Uterus (tissue), 4 donors: ENCODE data around the gene PLXNC1. TPM values are rescaled to one million over a fixed set of nuclear protein-coding genes. Genes with fewer than 3 reads are reported as not detected.

Experiments
- DNase-seq, 2 donors: peaks; one replicate each; pipeline ENCODE4 v3.0.0-alpha.2; 2019 to 2020
- H3K27ac ChIP-seq, 2 donors: fragments of 200-600 bp; sonication (generic); 1 replicate in 1 of 2; 2 replicates in 1 of 2; pipeline ENCODE4 v1.5.1; 2016 to 2018
- H3K27me3 ChIP-seq, 2 donors: fragments of 200-600 bp; sonication (generic); one replicate each; pipeline ENCODE4 v1.5.1; 2018 to 2019; ENCODE audit warnings: control low read depth in 1 of 2
- H3K36me3 ChIP-seq, 2 donors: fragments of 200-600 bp; sonication (generic); one replicate each; pipeline ENCODE4 v1.5.1; 2019; ENCODE audit warnings: control low read depth in 1 of 2
- H3K4me1 ChIP-seq, 2 donors: fragments of 200-600 bp; sonication (generic); one replicate each; pipeline ENCODE4 v1.5.1; 2018 to 2019; ENCODE audit warnings: control low read depth in 1 of 2
- H3K4me3 ChIP-seq, 2 donors: fragments of 200-600 bp; sonication (generic); 1 replicate in 1 of 2; 2 replicates in 1 of 2; pipeline ENCODE4 v1.5.1; 2018 to 2019; ENCODE audit warnings: mild to moderate bottlenecking in 1 of 2
- H3K9me3 ChIP-seq, 2 donors: fragments of 200-600 bp; sonication (generic); one replicate each; pipeline ENCODE4 v1.5.1; 2019; ENCODE audit warnings: control low read depth in 1 of 2
- CTCF ChIP-seq, 4 experiments: fragments of 200-600 bp in 2 of 4; fragments of 450-650 bp in 2 of 4; sonication (generic) in 2 of 4; IDR thresholded peaks; one replicate each; pipeline ENCODE4 v1.5.1; 2016 to 2019; ENCODE audit warnings: antibody characterized with exemption in 4 of 4, mild to moderate bottlenecking in 2 of 4, moderate library complexity in 1 of 4
- POLR2A ChIP-seq, 2 donors: fragments of 450-650 bp; IDR thresholded peaks; one replicate each; pipeline ENCODE4 v1.6.1; 2016; ENCODE audit warnings: antibody characterized with exemption in 2 of 2, mild to moderate bottlenecking in 1 of 2, moderate library complexity in 1 of 2
- intact Hi-C: fragments of 100-400 bp; cut with DNase I; formaldehyde crosslinking; loops from one replicate; pipeline ENCODE4 v1.15.1; 2023; ENCODE audit warnings: low total_unique reads
- total RNA-seq, 4 donors: library from RNA; depleted of rRNA in 3 of 4; stranded (reverse); fragments of >200 nt in 3 of 4; gene quantifications; one replicate each; pipeline versions ENCODE4 v1.1.0 to v1.2.4, GENCODE V29; 2014 to 2023
- donor health status: DM: yes; HTN: yes; CAD: no.

The PLXNC1 gene
- total RNA-seq, 4 donors from 2014 or later, result 11.6 to 23.8 (median 16.3) TPM

DNA sequence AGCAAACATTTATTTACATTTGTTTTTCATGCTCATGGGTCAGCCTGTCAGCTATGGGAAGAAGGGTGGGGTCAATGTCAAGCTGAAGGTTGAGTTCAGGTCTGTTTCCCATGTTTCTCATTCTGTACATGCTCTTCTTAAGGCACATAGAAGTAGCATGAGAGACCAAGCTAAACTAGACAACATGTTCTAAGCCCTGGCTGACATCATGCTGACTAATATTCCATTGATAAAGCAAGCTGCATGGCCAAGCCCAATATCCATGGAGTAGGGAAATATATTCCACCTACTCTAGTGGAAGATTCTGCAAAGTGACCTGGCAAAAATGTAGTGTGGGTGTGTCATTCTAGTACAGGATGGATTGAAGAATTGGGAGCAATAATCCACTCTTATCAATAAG, 44.1 kb downstream of the PLXNC1 start:
- no peak overlapping the region for H3K4me3 ChIP-seq
- intact Hi-C loops, result no loop called here
- H3K36me3 ChIP-seq, result no peaks in the 10 kb centered on the region
- H3K9me3 ChIP-seq, result no peaks in the 10 kb centered on the region
- DNase-seq, result no peak
- TF ChIP-seq POLR2A (IDR thresholded peaks at IDR 0.05) (no peak), CTCF (IDR thresholded peaks at IDR 0.05) (no peak)
- H3K27ac ChIP-seq, result no peak overlapping the region
- H3K27me3 ChIP-seq, result no peaks in the 10 kb centered on the region
- H3K4me1 ChIP-seq, result no peaks in the 10 kb centered on the region

- no peak overlapping the region for H3K27ac ChIP-seq
- no peaks in the 10 kb centered on the region for H3K4me1 ChIP-seq
- H3K9me3 ChIP-seq, result no peaks in the 10 kb centered on the region
- DNase-seq, result no peak
- no peaks in the 10 kb centered on the region for H3K36me3 ChIP-seq
- no peak for TF ChIP-seq CTCF (IDR thresholded peaks at IDR 0.05)
- no peak for TF ChIP-seq POLR2A (IDR thresholded peaks at IDR 0.05)
- H3K27me3 ChIP-seq, result no peaks in the 10 kb centered on the region
- no peak overlapping the region for H3K4me3 ChIP-seq
- intact Hi-C loops, result no loop called here
Measured at GRCh38 chr12:94193168-94193567, 44.8 kb downstream of the PLXNC1 start.

DNA sequence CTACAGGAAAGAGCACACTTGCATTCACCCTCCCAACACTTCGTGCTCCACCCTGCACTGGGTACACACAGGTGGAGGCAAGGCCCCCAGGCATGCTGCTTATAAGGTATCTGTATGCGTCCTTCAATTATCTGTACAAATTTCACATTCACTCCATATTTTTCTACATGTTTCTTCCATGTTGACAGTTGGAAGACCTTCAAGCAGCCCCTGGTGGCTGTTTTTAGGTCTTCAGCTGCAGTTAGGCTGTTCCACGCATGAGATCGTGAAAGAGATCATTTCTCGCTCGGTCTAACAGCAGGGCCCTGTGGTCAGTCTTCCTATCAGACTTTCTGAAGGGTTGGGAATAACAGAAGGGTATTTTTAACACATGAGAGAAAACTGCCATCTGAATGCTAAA, 47.1 kb downstream of the PLXNC1 start:
- no peak overlapping the region for H3K4me3 ChIP-seq
- TF ChIP-seq CTCF (IDR thresholded peaks at IDR 0.05), result no peak
- no peak for TF ChIP-seq POLR2A (IDR thresholded peaks at IDR 0.05)
- H3K27ac ChIP-seq, result no peak overlapping the region
- H3K9me3 ChIP-seq, result no peaks in the 10 kb centered on the region
- DNase-seq, result no peak
- no peaks in the 10 kb centered on the region for H3K27me3 ChIP-seq
- intact Hi-C loops, result no loop called here
- H3K4me1 ChIP-seq, result no peaks in the 10 kb centered on the region
- no peaks in the 10 kb centered on the region for H3K36me3 ChIP-seq

- H3K27me3 ChIP-seq, result no peaks in the 10 kb centered on the region
- no peak for DNase-seq
- no peaks in the 10 kb centered on the region for H3K9me3 ChIP-seq
- intact Hi-C loops, result no loop called here
- no peak overlapping the region for H3K27ac ChIP-seq
- TF ChIP-seq CTCF (IDR thresholded peaks at IDR 0.05), result no peak
- no peak for TF ChIP-seq POLR2A (IDR thresholded peaks at IDR 0.05)
- no peaks in the 10 kb centered on the region for H3K4me1 ChIP-seq
- no peaks in the 10 kb centered on the region for H3K36me3 ChIP-seq
- no peak overlapping the region for H3K4me3 ChIP-seq
Measured at GRCh38 chr12:94198469-94198868, 50.1 kb downstream of the PLXNC1 start.

DNA sequence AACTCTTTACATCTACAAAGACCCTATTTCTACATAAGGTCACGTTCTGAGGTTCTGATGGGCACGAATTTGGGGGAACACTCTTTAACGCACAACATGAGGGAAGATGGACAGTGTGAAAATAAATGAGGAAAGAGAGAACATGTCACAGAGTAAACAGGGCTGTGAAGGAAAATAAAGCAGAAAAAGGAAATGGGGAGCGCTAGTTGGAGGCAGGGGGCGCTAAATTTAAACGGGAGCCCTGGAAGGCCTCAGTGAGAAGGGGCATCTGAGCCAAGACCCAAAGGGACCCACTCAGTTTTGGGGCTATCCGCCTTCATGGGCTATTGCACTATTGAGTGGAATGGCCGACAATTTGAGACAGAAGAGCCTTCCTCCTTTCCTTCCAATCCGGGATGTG, 50.5 kb downstream of the PLXNC1 start:
- no peak overlapping the region for H3K4me3 ChIP-seq
- H3K4me1 ChIP-seq, result no peaks in the 10 kb centered on the region
- H3K36me3 ChIP-seq, result no peaks in the 10 kb centered on the region
- no peak for TF ChIP-seq POLR2A (IDR thresholded peaks at IDR 0.05)
- no peak for TF ChIP-seq CTCF (IDR thresholded peaks at IDR 0.05)
- no peak overlapping the region for H3K27ac ChIP-seq
- H3K27me3 ChIP-seq, result no peaks in the 10 kb centered on the region
- intact Hi-C loops, result no loop called here
- DNase-seq, result no peak
- H3K9me3 ChIP-seq, result no peaks in the 10 kb centered on the region
